Left ventricle myocardium inferior (tissue), 1 donor: ENCODE measurements around the gene BCL2. TPM values are rescaled to one million over a fixed set of nuclear protein-coding genes. Genes with fewer than 3 reads are reported as not detected.

ENCODE experiments used
- DNase-seq: peaks from one replicate; pipeline ENCODE4 v3.0.0-alpha.2; 2020
- H3K27ac ChIP-seq: fragments of 200-600 bp; replicated peaks from 2 replicates; pipeline ENCODE4 v1.8.0; 2021
- H3K27me3 ChIP-seq: fragments of 200-600 bp; 2 replicates; pipeline ENCODE4 v1.8.0; 2021; ENCODE audit warnings: low read depth
- H3K36me3 ChIP-seq: fragments of 200-600 bp; 2 replicates; pipeline ENCODE4 v1.8.0; 2021
- H3K4me1 ChIP-seq: fragments of 200-600 bp; 2 replicates; pipeline ENCODE4 v1.8.0; 2021
- H3K4me3 ChIP-seq: fragments of 200-600 bp; 2 replicates; pipeline ENCODE4 v1.8.0; 2021; ENCODE audit warnings: mild to moderate bottlenecking, moderate library complexity
- H3K9me3 ChIP-seq: fragments of 200-600 bp; replicated peaks from 2 replicates; pipeline ENCODE4 v1.8.0; 2021
- intact Hi-C: fragments of 100-400 bp; cut with micrococcal nuclease; formaldehyde crosslinking; loops from one replicate; pipeline ENCODE4 v1.11.0; 2022
- total RNA-seq: library from RNA; stranded (reverse); fragmentation: NEBNext Ultra II Directional; extraction: Animal tissue kit (Norgen Biotek cat#: 25700); gene quantifications from one replicate; pipeline ENCODE4 v1.2.1, GENCODE V29; 2021
- TF ChIP-seq, protein P1 (sequence below): fragments of 200-600 bp; IDR thresholded peaks from 2 replicates; pipeline ENCODE4 v1.8.0; 2021; ENCODE audit warnings: antibody characterized with exemption, mild to moderate bottlenecking, borderline replicate concordance
- donor health status: DM: no; HTN: yes; CAD: no; lungs with severe emphysema.

The BCL2 gene
- total RNA-seq, 1 donor from 2014 or later, result 7.3 TPM

DNA sequence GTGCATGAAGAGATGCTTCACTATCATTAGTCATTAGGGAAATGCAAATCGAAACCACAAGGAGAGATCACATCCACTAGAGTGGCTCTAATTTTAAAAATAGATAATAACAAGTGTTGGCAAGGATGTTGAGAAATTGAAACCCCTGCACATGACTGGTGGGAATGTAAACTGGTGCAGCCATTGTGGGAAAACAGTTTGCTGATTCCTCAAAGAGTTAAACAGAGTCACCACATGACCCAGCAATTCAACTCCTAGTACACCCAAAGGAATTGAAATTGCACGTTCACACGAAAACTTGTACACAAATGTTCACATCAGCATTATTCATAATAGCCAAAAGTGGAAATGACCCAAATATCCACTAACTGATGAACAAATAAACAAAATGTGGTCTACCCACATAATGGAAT is 179.5 kb downstream of the BCL2 start:
- no peaks in the 10 kb centered on the region for H3K27me3 ChIP-seq
- H3K27ac ChIP-seq, result no peak overlapping the region
- H3K4me1 ChIP-seq, result peaks cover 53% of the 10 kb centered on the region
- DNase-seq, result no peak
- H3K4me3 ChIP-seq, result no peak overlapping the region
- no peaks in the 10 kb centered on the region for H3K9me3 ChIP-seq
- no peaks in the 10 kb centered on the region for H3K36me3 ChIP-seq
- intact Hi-C loops, result no loop called here
- TF ChIP-seq, protein P1, sequence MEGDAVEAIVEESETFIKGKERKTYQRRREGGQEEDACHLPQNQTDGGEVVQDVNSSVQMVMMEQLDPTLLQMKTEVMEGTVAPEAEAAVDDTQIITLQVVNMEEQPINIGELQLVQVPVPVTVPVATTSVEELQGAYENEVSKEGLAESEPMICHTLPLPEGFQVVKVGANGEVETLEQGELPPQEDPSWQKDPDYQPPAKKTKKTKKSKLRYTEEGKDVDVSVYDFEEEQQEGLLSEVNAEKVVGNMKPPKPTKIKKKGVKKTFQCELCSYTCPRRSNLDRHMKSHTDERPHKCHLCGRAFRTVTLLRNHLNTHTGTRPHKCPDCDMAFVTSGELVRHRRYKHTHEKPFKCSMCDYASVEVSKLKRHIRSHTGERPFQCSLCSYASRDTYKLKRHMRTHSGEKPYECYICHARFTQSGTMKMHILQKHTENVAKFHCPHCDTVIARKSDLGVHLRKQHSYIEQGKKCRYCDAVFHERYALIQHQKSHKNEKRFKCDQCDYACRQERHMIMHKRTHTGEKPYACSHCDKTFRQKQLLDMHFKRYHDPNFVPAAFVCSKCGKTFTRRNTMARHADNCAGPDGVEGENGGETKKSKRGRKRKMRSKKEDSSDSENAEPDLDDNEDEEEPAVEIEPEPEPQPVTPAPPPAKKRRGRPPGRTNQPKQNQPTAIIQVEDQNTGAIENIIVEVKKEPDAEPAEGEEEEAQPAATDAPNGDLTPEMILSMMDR, result no peak

DNA sequence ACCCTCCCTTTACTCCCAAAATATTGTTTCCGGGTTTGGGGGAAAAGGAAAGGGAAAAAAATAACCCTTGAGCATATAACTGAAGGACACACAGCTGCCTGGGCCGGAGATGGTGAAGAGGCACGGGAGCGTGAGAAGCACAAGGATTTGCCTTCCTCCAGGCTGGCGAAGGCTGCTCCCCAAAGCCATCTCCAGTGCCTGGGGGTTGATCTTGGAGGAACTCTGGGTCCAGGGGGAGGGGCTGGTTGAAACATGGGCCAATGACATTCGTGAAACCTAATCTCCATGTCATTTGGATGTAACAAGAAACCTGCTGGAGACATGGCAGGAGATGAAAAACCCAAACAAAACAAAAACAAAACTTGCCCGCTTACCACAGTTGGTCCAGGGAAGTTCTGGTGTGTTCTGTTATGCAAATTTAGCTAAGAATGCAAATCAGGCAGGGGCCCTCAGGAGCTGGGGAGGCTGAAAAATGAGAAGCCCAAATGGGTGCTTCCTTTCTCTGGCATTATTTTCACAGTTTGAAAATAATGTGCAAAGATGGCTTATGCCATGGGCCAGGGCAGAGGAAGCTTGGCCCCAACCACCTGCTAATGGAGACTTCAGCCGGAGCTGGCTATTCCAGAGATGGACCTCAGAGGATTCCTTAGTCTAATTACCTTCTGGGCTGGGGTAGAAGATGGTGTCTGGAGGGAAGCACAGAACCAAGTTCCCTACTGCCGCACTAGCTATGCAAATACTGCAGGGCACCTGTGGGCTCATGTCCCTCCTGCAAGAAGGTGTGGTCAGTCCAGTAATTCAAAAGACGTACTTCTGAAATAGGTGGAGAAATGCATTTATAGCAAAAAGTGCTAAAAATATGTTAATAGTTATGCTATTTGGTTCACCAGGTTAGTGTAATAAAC is 180.9 kb downstream of the BCL2 start:
- DNase-seq, result no peak
- Histone ChIP-seq H3K27me3 (no peaks in the 10 kb centered on the region), H3K36me3 (no peaks in the 10 kb centered on the region), H3K9me3 (no peaks in the 10 kb centered on the region), H3K27ac (peak overlapping the region; percentile 40), H3K4me3 (peak overlapping the region; percentile 43), H3K4me1 (peaks cover 53% of the 10 kb centered on the region)
- TF ChIP-seq, protein P1, result no peak
- intact Hi-C loops, result no loop called here

DNA sequence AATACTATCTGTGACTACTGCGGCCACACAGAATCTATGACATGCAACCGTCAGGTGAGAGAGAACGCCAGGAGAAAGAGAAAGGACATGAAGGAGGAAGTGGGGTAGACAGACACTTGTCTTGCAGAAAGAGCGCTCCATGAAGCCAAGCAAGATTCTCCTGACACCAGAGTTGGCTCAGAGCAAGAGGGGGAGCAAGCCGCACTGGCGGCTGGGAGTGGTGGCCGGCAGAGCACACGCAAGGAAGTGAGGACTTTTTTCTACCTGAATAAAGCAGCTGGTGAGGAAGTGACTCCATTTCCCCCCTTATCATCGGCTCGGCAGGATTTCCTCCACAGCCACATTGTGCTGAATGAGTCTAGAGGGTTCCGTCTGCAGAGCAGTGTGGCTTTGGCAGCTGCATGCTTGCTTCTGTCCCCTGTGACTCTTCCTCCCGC is 181.6 kb downstream of the BCL2 start:
- Histone ChIP-seq H3K4me1 (peaks cover 47% of the 10 kb centered on the region), H3K4me3 (peak overlapping the region; percentile 43), H3K27ac (peak overlapping the region; percentile 40), H3K36me3 (no peaks in the 10 kb centered on the region), H3K27me3 (no peaks in the 10 kb centered on the region), H3K9me3 (no peaks in the 10 kb centered on the region)
- intact Hi-C loops, result no loop called here
- TF ChIP-seq, protein P1, result no peak
- no peak for DNase-seq

DNA sequence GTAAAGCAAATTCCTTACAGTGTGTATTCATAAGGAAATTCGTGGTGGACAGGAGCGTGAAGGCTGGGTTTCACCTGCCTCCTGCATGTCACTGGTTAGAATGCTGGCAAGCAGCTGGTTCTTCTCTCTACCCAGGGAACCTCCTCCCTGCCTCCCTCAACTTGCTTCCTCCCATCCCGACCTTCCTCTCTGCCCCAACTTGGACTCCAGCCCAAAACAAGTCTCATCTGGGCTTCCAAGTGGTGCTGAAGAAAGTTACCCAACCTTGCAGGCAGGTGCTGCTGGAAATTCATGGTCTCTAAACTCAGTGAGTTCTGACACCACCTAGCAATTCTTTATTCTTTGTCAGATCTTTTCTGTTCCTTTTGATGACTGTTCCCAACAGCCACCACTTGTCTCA is 184.5 kb downstream of the BCL2 start:
- intact Hi-C loops, result no loop called here
- H3K4me1 ChIP-seq, result peaks cover 37% of the 10 kb centered on the region

DNA sequence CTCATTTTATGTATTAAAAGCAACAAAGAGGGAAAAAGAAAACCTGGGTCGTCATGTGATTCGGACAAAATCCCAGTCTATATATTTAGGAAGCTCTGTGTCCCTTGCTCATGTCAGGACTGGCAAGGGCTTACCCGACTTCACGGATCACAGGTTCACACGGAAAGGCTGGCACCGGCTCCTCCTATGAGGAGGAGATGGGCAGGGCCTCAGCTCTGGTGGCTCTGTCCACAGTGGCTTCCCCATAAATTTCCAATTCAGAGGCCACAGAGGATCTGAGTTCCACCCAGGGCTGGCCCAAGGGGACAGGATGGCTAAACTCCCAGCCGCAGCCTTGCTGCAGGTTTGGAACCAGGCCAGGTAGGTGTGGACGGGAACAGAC is 186.8 kb downstream of the BCL2 start:
- Histone ChIP-seq H3K27me3 (no peaks in the 10 kb centered on the region), H3K4me1 (peaks cover 18% of the 10 kb centered on the region), H3K9me3 (no peaks in the 10 kb centered on the region), H3K27ac (no peak overlapping the region), H3K4me3 (no peak overlapping the region), H3K36me3 (no peaks in the 10 kb centered on the region)
- TF ChIP-seq, protein P1, result no peak
- no peak for DNase-seq
- intact Hi-C loops, result loop anchor here (5.0 kb wide), 1 partner anchor 189 kb away; no protein-coding TSS in a partner anchor

More for the DNA sequence above, 184.5 kb downstream of the BCL2 start:
- no peak overlapping the region for H3K27ac ChIP-seq
- H3K4me3 ChIP-seq, result no peak overlapping the region
- H3K36me3 ChIP-seq, result no peaks in the 10 kb centered on the region
- H3K27me3 ChIP-seq, result no peaks in the 10 kb centered on the region
- H3K9me3 ChIP-seq, result no peaks in the 10 kb centered on the region
- DNase-seq, result no peak
- TF ChIP-seq, protein P1, result no peak
